HG03378 (cell line): Measurements from ENCODE around the gene LDLRAD3.

Experiments
- ATAC-seq: cut with Tn5 transposase; IDR thresholded peaks from one replicate; pipeline ENCODE4 v1.9.1; 2021; ENCODE audit warnings: mild to moderate bottlenecking, moderate library complexity; ENCODE audit not compliant: unreplicated experiment

Gene LDLRAD3

GRCh38 chr11:35954205-35954604 lies 10.3 kb downstream of the LDLRAD3 start:
- no peak for ATAC-seq

GRCh38 chr11:35955636-35956035 lies 11.8 kb downstream of the LDLRAD3 start:
- no peak for ATAC-seq

- no peak for ATAC-seq
These were observed 18.7 kb downstream of the LDLRAD3 start for GRCh38 chr11:35962369-35963138.

- no peak for ATAC-seq
These were observed 20.0 kb downstream of the LDLRAD3 start for GRCh38 chr11:35963911-35964310.

- ATAC-seq: no peak
These were observed 21.0 kb downstream of the LDLRAD3 start for GRCh38 chr11:35964841-35965240.

GRCh38 chr11:35967042-35967441 lies 23.2 kb downstream of the LDLRAD3 start:
- ATAC-seq: no peak

- ATAC-seq: no peak
These were observed 24.7 kb downstream of the LDLRAD3 start for GRCh38 chr11:35968386-35969088.

GRCh38 chr11:35969089-35970042 lies 25.5 kb downstream of the LDLRAD3 start:
- no peak for ATAC-seq

GRCh38 chr11:35970445-35970844 lies 26.6 kb downstream of the LDLRAD3 start:
- ATAC-seq: no peak

GRCh38 chr11:35971841-35972422 lies 28.1 kb downstream of the LDLRAD3 start:
- no peak for ATAC-seq

GRCh38 chr11:35974882-35975589 lies 31.2 kb downstream of the LDLRAD3 start:
- no peak for ATAC-seq

GRCh38 chr11:35976434-35976833 lies 32.6 kb downstream of the LDLRAD3 start:
- ATAC-seq: no peak

- no peak for ATAC-seq
These were observed 34.3 kb downstream of the LDLRAD3 start for GRCh38 chr11:35978183-35978582.

GRCh38 chr11:35978891-35979290 lies 35.0 kb downstream of the LDLRAD3 start:
- ATAC-seq: no peak

GRCh38 chr11:35980686-35981390 lies 37.0 kb downstream of the LDLRAD3 start:
- no peak for ATAC-seq

GRCh38 chr11:35981581-35981980 lies 37.7 kb downstream of the LDLRAD3 start:
- no peak for ATAC-seq

- no peak for ATAC-seq
These were observed 38.2 kb downstream of the LDLRAD3 start for GRCh38 chr11:35982061-35982460.

GRCh38 chr11:35983981-35984380 lies 40.1 kb downstream of the LDLRAD3 start:
- no peak for ATAC-seq

GRCh38 chr11:35986947-35987346 lies 43.1 kb downstream of the LDLRAD3 start:
- no peak for ATAC-seq

- no peak for ATAC-seq
These were observed 46.3 kb downstream of the LDLRAD3 start for GRCh38 chr11:35990170-35990569.
